Measurements from ENCODE around the gene BPHL. TPM values are rescaled to one million over a fixed set of nuclear protein-coding genes. Genes with fewer than 3 reads are reported as not detected.

Gene BPHL
- total and polyA plus RNA-seq, 2 donors (not counting 1 experiment from before 2014, with no cell fraction given): 10.3 to 14.3 TPM

GRCh38 chr6:3079682-3080081, 38.8 kb upstream of the BPHL start:
- Mint-ChIP-seq H3K27me3 (no peaks in the 10 kb centered on the region), H3K27ac (no peak overlapping the region), H3K4me1 (peaks cover 21% of the 10 kb centered on the region), H3K9me3 (ENCODE audit: insufficient read depth) (no peaks in the 10 kb centered on the region), H3K4me3 (no peak overlapping the region)
- Histone ChIP-seq H4K20me1 (ENCODE audit: control insufficient read depth, insufficient read depth, low read length, poor library complexity, severe bottlenecking) (peaks cover 38% of the 10 kb centered on the region), H3K9me3 (ENCODE audit: control extremely low read depth in 1 of 3, control insufficient read depth in 2 of 3, insufficient read depth in 1 of 3, low read length in 2 of 3) (peaks cover 0 to 2% (median 0%) of the 10 kb centered on the region in 3 donors), H2AFZ (ENCODE audit: insufficient read depth, low read depth, low read length, poor library complexity, severe bottlenecking) (no peak overlapping the region), H3K79me2 (ENCODE audit: control insufficient read depth, insufficient read depth, low read length) (peaks cover 42% of the 10 kb centered on the region), H3K9ac (ENCODE audit: low read length) (no peak overlapping the region), H3K27ac (ENCODE audit: low read length in 2 of 2) (no peak overlapping the region), H3K4me1 (ENCODE audit: control insufficient read depth in 2 of 2, insufficient read depth in 2 of 2, low read length in 2 of 2) (peaks cover 13 to 15% of the 10 kb centered on the region in 2 donors), H3K4me3 (ENCODE audit: control extremely low read depth in 1 of 5, extremely low read depth in 1 of 5, insufficient read depth in 1 of 5, low read depth in 2 of 5, low read length in 4 of 5) (no peak overlapping the region), H3K27me3 (replicated peaks in 1 of 4; ENCODE audit: control extremely low read depth in 1 of 4, control insufficient read depth in 3 of 4, insufficient read depth in 4 of 4, low read length in 3 of 4) (no peaks in the 10 kb centered on the region), H3K4me2 (replicated peaks; ENCODE audit: low read depth, low read length, poor library complexity, severe bottlenecking) (no peak overlapping the region), H3K36me3 (replicated peaks in 1 of 2; ENCODE audit: control extremely low read depth in 1 of 2, control insufficient read depth in 1 of 2, extremely low read depth in 1 of 2, insufficient read depth in 2 of 2, low read length in 1 of 2) (peaks cover 7 to 55% of the 10 kb centered on the region in 2 experiments)
- DNase-seq (no peak), ATAC-seq (ENCODE audit: low read depth) (no peak)
- no peak for TF ChIP-seq CTCF (IDR thresholded peaks at IDR 0.05)
- TF ChIP-seq EZH2 (IDR thresholded peaks at IDR 0.05; ENCODE audit: borderline replicate concordance, insufficient read depth, low read depth, low read length, poor library complexity, severe bottlenecking): no peak
- ChIA-PET POLR2A (interaction anchor here (0.6 kb wide), 1 partner anchor 15 kb away, joined by 14 read pairs; no protein-coding TSS in a partner anchor), CTCF (interaction anchor here (1.2 kb wide), 1 partner anchor 78 kb away, joined by 3 read pairs; the partner anchor contains the start of gene TUBB2A)
- intact Hi-C loops (cut with micrococcal nuclease): no loop called here
- no CpG with 5 or more reads among the region's 1 CpG for WGBS (ENCODE audit: insufficient coverage)

GRCh38 chr6:3081960-3082359, 36.6 kb upstream of the BPHL start:
- H2AFZ ChIP-seq (ENCODE audit: insufficient read depth, low read depth, low read length, poor library complexity, severe bottlenecking): no peak overlapping the region
- Mint-ChIP-seq H3K27ac (no peak overlapping the region), H3K27me3 (no peaks in the 10 kb centered on the region), H3K9me3 (ENCODE audit: insufficient read depth) (peaks cover 5% of the 10 kb centered on the region), H3K4me1 (peaks cover 4% of the 10 kb centered on the region), H3K4me3 (no peak overlapping the region)
- DNase-seq (no peak), ATAC-seq (ENCODE audit: low read depth) (no peak)
- no peak overlapping the region for H3K4me3 ChIP-seq (ENCODE audit: control extremely low read depth in 1 of 5, extremely low read depth in 1 of 5, insufficient read depth in 1 of 5, low read depth in 2 of 5, low read length in 4 of 5)
- H3K4me1 ChIP-seq (ENCODE audit: control insufficient read depth in 2 of 2, insufficient read depth in 2 of 2, low read length in 2 of 2): no peaks in the 10 kb centered on the region
- H3K9me3 ChIP-seq (ENCODE audit: control extremely low read depth in 1 of 3, control insufficient read depth in 2 of 3, insufficient read depth in 1 of 3, low read length in 2 of 3): peaks cover 0 to 2% (median 0%) of the 10 kb centered on the region in 3 donors
- H3K36me3 ChIP-seq (replicated peaks in 1 of 2; ENCODE audit: control extremely low read depth in 1 of 2, control insufficient read depth in 1 of 2, extremely low read depth in 1 of 2, insufficient read depth in 2 of 2, low read length in 1 of 2): peaks cover 10 to 75% of the 10 kb centered on the region in 2 experiments
- H3K4me2 ChIP-seq (replicated peaks; ENCODE audit: low read depth, low read length, poor library complexity, severe bottlenecking): no peak overlapping the region
- ChIA-PET CTCF (no interaction called here), POLR2A (no interaction called here)
- peaks cover 24% of the 10 kb centered on the region for H3K79me2 ChIP-seq (ENCODE audit: control insufficient read depth, insufficient read depth, low read length)
- no peak overlapping the region for H3K27ac ChIP-seq (ENCODE audit: low read length in 2 of 2)
- whole genome bisulfite sequencing (ENCODE audit: insufficient coverage): 92% methylated on average over 2 of the region's 5 CpGs
- peaks cover 16% of the 10 kb centered on the region for H4K20me1 ChIP-seq (ENCODE audit: control insufficient read depth, insufficient read depth, low read length, poor library complexity, severe bottlenecking)
- H3K27me3 ChIP-seq (replicated peaks in 1 of 4; ENCODE audit: control extremely low read depth in 1 of 4, control insufficient read depth in 3 of 4, insufficient read depth in 4 of 4, low read length in 3 of 4): no peaks in the 10 kb centered on the region
- intact Hi-C loops (cut with micrococcal nuclease): no loop called here
- no peak overlapping the region for H3K9ac ChIP-seq (ENCODE audit: low read length)
- TF ChIP-seq EZH2 (IDR thresholded peaks at IDR 0.05; ENCODE audit: borderline replicate concordance, insufficient read depth, low read depth, low read length, poor library complexity, severe bottlenecking) (no peak), CTCF (IDR thresholded peaks at IDR 0.05) (no peak)
